Neural cell (in vitro differentiated cells): ENCODE measurements around the gene TXNDC11. TPM values are rescaled to one million over a fixed set of nuclear protein-coding genes. Genes with fewer than 3 reads are reported as not detected.

Experiments used
- H2AFZ ChIP-seq: fragments of 200-600, 300-800 bp; sonication (generic), shearing (Covaris generic); 2 replicates; pipeline ENCODE4 v1.6.0; 2014; ENCODE audit warnings: low read depth, mild to moderate bottlenecking, antibody characterized with exemption, low read length, moderate library complexity
- H3F3A ChIP-seq: fragments of 200-600 bp; shearing (Covaris generic); 2 replicates; pipeline ENCODE4 v1.6.1; 2016; ENCODE audit warnings: mild to moderate bottlenecking, moderate library complexity, mixed read lengths, antibody characterized with exemption, low read length; ENCODE audit not compliant: insufficient read depth, poor library complexity, severe bottlenecking
- H3K27ac ChIP-seq: fragments of 200-600, 300-800 bp; sonication (generic), shearing (Covaris generic); 2 replicates; pipeline ENCODE4 v1.5.1; 2014; ENCODE audit warnings: mild to moderate bottlenecking, low read length, moderate library complexity
- H3K27me3 ChIP-seq: fragments of 300-800, 200-600 bp; sonication (generic), shearing (Covaris generic); 2 replicates; pipeline ENCODE4 v1.6.0; 2014; ENCODE audit warnings: mild to moderate bottlenecking, low read depth, low read length, moderate library complexity; ENCODE audit not compliant: insufficient read depth
- H3K36me3 ChIP-seq: fragments of 300-800, 200-600 bp; sonication (generic), shearing (Covaris generic); 2 replicates; pipeline ENCODE4 v1.5.1; 2014; ENCODE audit warnings: mild to moderate bottlenecking, antibody characterized with exemption, low read length, moderate library complexity; ENCODE audit not compliant: insufficient read depth
- H3K4me2 ChIP-seq: fragments of 300-800, 200-600 bp; sonication (generic), shearing (Covaris generic); 2 replicates; pipeline ENCODE4 v1.6.0; 2014; ENCODE audit warnings: mild to moderate bottlenecking, low read length
- H3K4me3 ChIP-seq: fragments of 300-800, 200-600 bp; sonication (generic), shearing (Covaris generic); 2 replicates; pipeline ENCODE4 v1.5.1; 2014; ENCODE audit warnings: mild to moderate bottlenecking, low read length, moderate library complexity
- H3K79me2 ChIP-seq: fragments of 200-600 bp; shearing (Covaris generic); replicated peaks from 2 replicates; pipeline ENCODE4 v1.6.0; 2014; ENCODE audit warnings: mild to moderate bottlenecking, low read length, moderate library complexity; ENCODE audit not compliant: insufficient read depth
- H3K9ac ChIP-seq: fragments of 300-800, 200-600 bp; sonication (generic), shearing (Covaris generic); 2 replicates; pipeline ENCODE4 v1.6.1; 2016; ENCODE audit warnings: mild to moderate bottlenecking, low read length, mixed read lengths
- H3K9me2 ChIP-seq: fragments of 200-600 bp; shearing (Covaris generic); 2 replicates; pipeline ENCODE4 v1.6.1; 2016; ENCODE audit warnings: mild to moderate bottlenecking, low read length, mixed read lengths; ENCODE audit not compliant: insufficient read depth
- H3K9me3 ChIP-seq: fragments of 200-600, 300-800 bp; sonication (generic), shearing (Covaris generic); 2 replicates; pipeline ENCODE4 v1.6.1; 2016; ENCODE audit warnings: mild to moderate bottlenecking, mixed run types, low read length, moderate library complexity, mixed read lengths
- H4K20me1 ChIP-seq: fragments of 200-600 bp; shearing (Covaris generic); 2 replicates; pipeline ENCODE4 v1.6.1; 2016; ENCODE audit warnings: mild to moderate bottlenecking, mixed run types; ENCODE audit not compliant: insufficient read depth
- CTCF ChIP-seq: fragments of 450-650 bp; IDR thresholded peaks from 2 replicates; pipeline ENCODE4 v1.5.1; 2014; ENCODE audit warnings: antibody characterized with exemption, mild to moderate bottlenecking, moderate library complexity; ENCODE audit not compliant: poor library complexity, severe bottlenecking
- EP300 ChIP-seq: fragments of 450-650 bp; conservative IDR thresholded peaks from 2 replicates; pipeline ENCODE4 v1.6.1; 2014; ENCODE audit warnings: antibody characterized with exemption, mild to moderate bottlenecking, moderate library complexity; ENCODE audit not compliant: poor library complexity, severe bottlenecking
- EZH2 ChIP-seq: fragments of 200-600, 300-800 bp; shearing (Covaris generic), sonication (generic); IDR thresholded peaks from 2 replicates; pipeline ENCODE4 v1.6.1; 2014; ENCODE audit warnings: antibody characterized with exemption, low read length, borderline replicate concordance, mild to moderate bottlenecking; ENCODE audit not compliant: insufficient read depth, poor library complexity, severe bottlenecking
- MXI1 ChIP-seq: fragments of 450-650 bp; conservative IDR thresholded peaks from 2 replicates; pipeline ENCODE4 v1.6.1; 2014; ENCODE audit warnings: antibody characterized with exemption, mild to moderate bottlenecking; ENCODE audit not compliant: poor library complexity, severe bottlenecking
- POLR2AphosphoS5 ChIP-seq: IDR thresholded peaks from 2 replicates; pipeline ENCODE4 v1.6.1; 2012
- RAD21 ChIP-seq: fragments of 450-650 bp; conservative IDR thresholded peaks from 2 replicates; pipeline ENCODE4 v1.6.1; 2014; ENCODE audit warnings: antibody characterized with exemption, mild to moderate bottlenecking, moderate library complexity
- REST ChIP-seq: IDR thresholded peaks from 2 replicates; pipeline ENCODE4 v1.6.1; 2012; ENCODE audit warnings: borderline replicate concordance
- SMC3 ChIP-seq: fragments of 450-650 bp; conservative IDR thresholded peaks from 2 replicates; pipeline ENCODE4 v1.6.1; 2014; ENCODE audit warnings: antibody characterized with exemption, mild to moderate bottlenecking, moderate library complexity; ENCODE audit not compliant: poor library complexity
- TAF1 ChIP-seq: IDR thresholded peaks from 2 replicates; pipeline ENCODE4 v1.6.1; 2012; ENCODE audit warnings: low read depth
- polyA plus RNA-seq: library from polyadenylated mRNA; depleted of rRNA; stranded (reverse); fragments of >200 nt; gene quantifications from 2 replicates; pipeline ENCODE4 v1.2.3, GENCODE V29; 2014

The TXNDC11 gene
- polyA plus RNA-seq, 1 donor from 2014 or later: 10.9 TPM

DNA sequence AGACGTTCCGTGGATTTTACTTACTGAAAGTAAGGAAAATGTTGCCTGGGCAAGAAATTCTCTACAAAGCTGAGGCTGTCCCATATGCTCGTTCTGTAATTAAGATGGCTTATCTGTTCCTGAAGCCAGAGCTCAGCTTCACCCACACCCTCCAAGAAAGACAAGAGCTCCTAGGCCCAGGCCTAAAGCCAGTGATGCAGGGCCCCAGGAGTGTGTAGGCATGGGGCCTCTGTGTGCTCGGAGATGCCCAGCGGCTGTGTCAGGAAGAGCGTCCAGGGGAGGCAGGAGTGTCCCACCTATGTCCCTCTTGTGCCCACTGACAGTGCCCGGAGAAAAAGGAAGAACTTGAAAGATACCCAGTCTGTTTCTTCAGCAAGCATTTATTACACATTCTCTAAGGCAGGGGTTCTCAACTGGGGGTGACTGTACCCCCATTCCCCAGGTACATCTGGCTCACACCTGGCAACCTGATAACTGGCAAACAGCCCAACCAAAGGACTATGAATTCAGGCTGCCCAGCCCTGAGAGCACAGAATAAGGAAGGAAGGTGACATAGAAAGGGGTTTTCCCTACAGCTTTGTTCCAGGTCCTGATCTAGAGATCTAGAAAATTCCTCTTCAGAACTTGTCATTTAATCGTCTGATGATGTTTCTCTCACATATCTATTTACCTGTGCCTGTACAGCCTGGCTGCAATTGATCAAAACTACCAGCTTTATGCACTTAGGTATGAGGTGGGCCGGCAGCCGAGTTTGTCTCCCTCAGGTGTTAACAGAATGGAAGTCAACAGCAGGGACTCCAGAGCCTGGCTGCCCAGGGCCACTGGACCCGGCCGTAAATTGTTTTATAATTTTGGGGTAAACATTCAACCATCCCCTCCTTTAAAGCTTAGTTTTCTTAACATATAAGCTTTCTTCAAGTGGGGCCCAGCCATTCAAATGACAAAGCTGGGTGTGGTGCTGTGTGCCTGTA, 62.4 kb downstream of the TXNDC11 start:
- H3K79me2 ChIP-seq: no peaks in the 10 kb centered on the region
- no peaks in the 10 kb centered on the region for H3K9me2 ChIP-seq
- no peaks in the 10 kb centered on the region for H3K9me3 ChIP-seq
- no peak overlapping the region for H3K27ac ChIP-seq
- H2AFZ ChIP-seq: no peak overlapping the region
- no peaks in the 10 kb centered on the region for H3K27me3 ChIP-seq
- no peaks in the 10 kb centered on the region for H3K36me3 ChIP-seq
- no peak overlapping the region for H3K9ac ChIP-seq
- peaks cover 17% of the 10 kb centered on the region for H4K20me1 ChIP-seq
- TF ChIP-seq CTCF (no peak), SMC3 (no peak), EZH2 (no peak), MXI1 (no peak), RAD21 (no peak), TAF1 (no peak), EP300 (no peak), REST (no peak), POLR2AphosphoS5 (no peak)
- no peak overlapping the region for H3K4me3 ChIP-seq
- no peak overlapping the region for H3K4me2 ChIP-seq
- no peaks in the 10 kb centered on the region for H3F3A ChIP-seq

- Histone ChIP-seq H3K27ac (no peak overlapping the region), H3K79me2 (peaks cover 3% of the 10 kb centered on the region), H3K9me3 (no peaks in the 10 kb centered on the region), H4K20me1 (peaks cover 23% of the 10 kb centered on the region), H3K4me2 (no peak overlapping the region), H3K4me3 (no peak overlapping the region), H3F3A (no peaks in the 10 kb centered on the region), H3K9ac (no peak overlapping the region), H2AFZ (no peak overlapping the region), H3K9me2 (no peaks in the 10 kb centered on the region), H3K27me3 (no peaks in the 10 kb centered on the region), H3K36me3 (no peaks in the 10 kb centered on the region)
- TF ChIP-seq SMC3 (no peak), EZH2 (no peak), CTCF (no peak), RAD21 (no peak), EP300 (no peak), MXI1 (no peak), TAF1 (no peak), REST (no peak), POLR2AphosphoS5 (no peak)
Observed at GRCh38 chr16:11679250-11679649, 63.4 kb downstream of the TXNDC11 start.
